ENCODE results near the gene PCDHGA12. TPM values are rescaled to one million over a fixed set of nuclear protein-coding genes. Genes with fewer than 3 reads are reported as not detected.
A peak's percentile ranks its signal among the peaks of the same experiment; 100 is the strongest.

PCDHGA12 gene
- total and polyA plus RNA-seq, 2 of the 8 experiments (the other 6 are each of a cell fraction or from before 2014, with no cell fraction given) = 0.88 to 1.3 TPM

- TF ChIP-seq GABPA (IDR thresholded peaks at IDR 0.05; ENCODE audit: borderline replicate concordance, insufficient read depth, low read length) (0 out of 2 replicates have a peak, but pooled peaks have one; percentile 28), RAD21 (IDR thresholded peaks at IDR 0.05 in 1 of 2, conservative IDR thresholded peaks at IDR 0.05 in 1 of 2; ENCODE audit: low read depth in 2 of 2, low read length in 2 of 2) (peak; percentile 93 to 94), ASH2L (IDR thresholded peaks at IDR 0.05; ENCODE audit: low read length) (peak; percentile 95), PHF8 (conservative IDR thresholded peaks at IDR 0.05; ENCODE audit: low read depth, low read length) (0 out of 2 replicates have a peak, but pooled peaks have one; percentile 19), CREB1 (IDR thresholded peaks at IDR 0.05) (0 out of 2 replicates have a peak, but pooled peaks have one; percentile 38), KDM4A (IDR thresholded peaks at IDR 0.05; ENCODE audit: low read depth, low read length, severe bottlenecking) (peak; percentile 96), YY1 (IDR thresholded peaks at IDR 0.05; ENCODE audit: low read depth, low read length) (0 out of 2 replicates have a peak, but pooled peaks have one; percentile 18)
Measured at GRCh38 chr5:141417494-141418172, 12.7 kb upstream of the PCDHGA12 start, which contains the start of gene PCDHGB7 (continued).
